Epithelial cell of proximal tubule (primary cell): ENCODE measurements around the gene SAMD14. TPM values are rescaled to one million over a fixed set of nuclear protein-coding genes. Genes with fewer than 3 reads are reported as not detected.
A peak's percentile ranks its signal among the peaks of the same experiment; 100 is the strongest.

ENCODE experiments used
- DNase-seq: peaks from one replicate; pipeline ENCODE4 v3.0.0-alpha.2; 2011; ENCODE audit warnings: low read depth
- H3K4me3 ChIP-seq: 2 replicates; pipeline ENCODE4 v1.5.1; 2011; ENCODE audit warnings: low read depth, mild to moderate bottlenecking, low read length
- CTCF ChIP-seq: conservative IDR thresholded peaks from 2 replicates; pipeline ENCODE4 v1.5.1; 2012; ENCODE audit warnings: low read depth, mild to moderate bottlenecking, low read length
- total RNA-seq: library from RNA; depleted of rRNA; stranded (reverse); fragments of >200 nt; gene quantifications from 2 replicates; pipeline ENCODE4 v1.2.3, GENCODE V29; 2015

The SAMD14 gene
- total RNA-seq, 1 donor from 2014 or later: 11.5 TPM

- no peak overlapping the region for H3K4me3 ChIP-seq
- peak; percentile 50 for TF ChIP-seq CTCF
- DNase-seq: no peak
These were observed 50.4 kb downstream of the SAMD14 start for GRCh38 chr17:50079334-50080095.

- H3K4me3 ChIP-seq: no peak overlapping the region
- DNase-seq: no peak
- TF ChIP-seq CTCF: no peak
These were observed 51.5 kb downstream of the SAMD14 start for GRCh38 chr17:50078430-50078829.

- DNase-seq: no peak
- H3K4me3 ChIP-seq: no peak overlapping the region
- TF ChIP-seq CTCF: no peak
These were observed 53.2 kb downstream of the SAMD14 start for GRCh38 chr17:50076591-50077235.

GRCh38 chr17:50076221-50076590 is 53.8 kb downstream of the SAMD14 start:
- no peak for DNase-seq
- H3K4me3 ChIP-seq: no peak overlapping the region
- no peak for TF ChIP-seq CTCF

GRCh38 chr17:50075446-50076032 is 54.4 kb downstream of the SAMD14 start:
- DNase-seq: no peak
- no peak for TF ChIP-seq CTCF
- no peak overlapping the region for H3K4me3 ChIP-seq

- H3K4me3 ChIP-seq: no peak overlapping the region
- TF ChIP-seq CTCF: no peak
- DNase-seq: no peak
These were observed 55.7 kb downstream of the SAMD14 start for GRCh38 chr17:50074227-50074626.
